Activated CD8-positive, alpha-beta T cell treated with anti-CD3 and anti-CD28 coated beads for 36 hours (primary cell): ENCODE data around the gene TOMM40. TPM values are rescaled to one million over a fixed set of nuclear protein-coding genes. Genes with fewer than 3 reads are reported as not detected.
"Not testable (repeated sequence)": the region's sequence is repeated elsewhere in the genome, so short reads cannot be mapped to it uniquely, and the experiment has no call there.

ENCODE experiments used
- ATAC-seq: fragments of 200-7000 bp; cut with Tn5 transposase; one replicate; pipeline ENCODE4 v1.10.0; 2021; ENCODE audit warnings: mild to moderate bottlenecking, moderate library complexity
- CTCF ChIA-PET: fragments of 350-600 bp; sonication (Branson Sonifier 250); formaldehyde crosslinking; loops from one replicate; lab custom pipeline; 2021; ENCODE audit warnings: antibody characterized with exemption; lab: Charles Lee
- POLR2A ChIA-PET: fragments of 350-600 bp; sonication (Branson Sonifier 250); formaldehyde crosslinking; loops from one replicate; lab custom pipeline; 2021; ENCODE audit warnings: antibody characterized with exemption; lab: Charles Lee
- DNase-seq: peaks from one replicate; pipeline ENCODE4 v3.0.0-alpha.2; 2020
- H3K27ac Mint-ChIP-seq: one replicate; pipeline ENCODE4 v1.8.0; 2021; ENCODE audit warnings: mild to moderate bottlenecking, mixed read lengths
- H3K27me3 Mint-ChIP-seq: one replicate; pipeline ENCODE4 v1.8.0; 2021; ENCODE audit warnings: mixed read lengths
- H3K36me3 Mint-ChIP-seq: one replicate; pipeline ENCODE4 v1.8.0; 2021; ENCODE audit warnings: low read depth, mixed read lengths
- H3K4me1 Mint-ChIP-seq: one replicate; pipeline ENCODE4 v1.8.0; 2021; ENCODE audit warnings: low read depth, mixed read lengths
- H3K4me3 Mint-ChIP-seq: one replicate; pipeline ENCODE4 v1.8.0; 2021; ENCODE audit warnings: mild to moderate bottlenecking, moderate library complexity, mixed read lengths
- H3K9me3 Mint-ChIP-seq: one replicate; pipeline ENCODE4 v1.8.0; 2021; ENCODE audit warnings: mixed read lengths
- intact Hi-C: fragments of 100-400 bp; cut with micrococcal nuclease; formaldehyde crosslinking; loops from one replicate; pipeline ENCODE4 v1.10.0; 2022
- total RNA-seq, 2 experiments: library from RNA; stranded (reverse); gene quantifications; one replicate each; pipeline ENCODE4 v1.2.3, GENCODE V29; 2021
- TF ChIP-seq, protein P1 (sequence below): fragments of 200-600 bp; IDR thresholded peaks from one replicate; pipeline ENCODE4 v1.8.0; 2022; ENCODE audit warnings: antibody characterized with exemption, mild to moderate bottlenecking

TOMM40 gene
- total RNA-seq, 2 experiments from 2014 or later, result 134 to 138 TPM

GRCh38 chr19:44883922-44884321 is 7.1 kb upstream of the TOMM40 start:
- Mint-ChIP-seq H3K27ac (no peak overlapping the region), H3K36me3 (no peaks in the 10 kb centered on the region), H3K4me1 (peaks cover under 1% of the 10 kb centered on the region), H3K4me3 (no peak overlapping the region), H3K27me3 (no peaks in the 10 kb centered on the region), H3K9me3 (no peaks in the 10 kb centered on the region)
- ATAC-seq (no peak), DNase-seq (no peak)
- intact Hi-C loops, result no loop called here
- POLR2A ChIA-PET, result no interaction called here
- TF ChIP-seq, protein P1, sequence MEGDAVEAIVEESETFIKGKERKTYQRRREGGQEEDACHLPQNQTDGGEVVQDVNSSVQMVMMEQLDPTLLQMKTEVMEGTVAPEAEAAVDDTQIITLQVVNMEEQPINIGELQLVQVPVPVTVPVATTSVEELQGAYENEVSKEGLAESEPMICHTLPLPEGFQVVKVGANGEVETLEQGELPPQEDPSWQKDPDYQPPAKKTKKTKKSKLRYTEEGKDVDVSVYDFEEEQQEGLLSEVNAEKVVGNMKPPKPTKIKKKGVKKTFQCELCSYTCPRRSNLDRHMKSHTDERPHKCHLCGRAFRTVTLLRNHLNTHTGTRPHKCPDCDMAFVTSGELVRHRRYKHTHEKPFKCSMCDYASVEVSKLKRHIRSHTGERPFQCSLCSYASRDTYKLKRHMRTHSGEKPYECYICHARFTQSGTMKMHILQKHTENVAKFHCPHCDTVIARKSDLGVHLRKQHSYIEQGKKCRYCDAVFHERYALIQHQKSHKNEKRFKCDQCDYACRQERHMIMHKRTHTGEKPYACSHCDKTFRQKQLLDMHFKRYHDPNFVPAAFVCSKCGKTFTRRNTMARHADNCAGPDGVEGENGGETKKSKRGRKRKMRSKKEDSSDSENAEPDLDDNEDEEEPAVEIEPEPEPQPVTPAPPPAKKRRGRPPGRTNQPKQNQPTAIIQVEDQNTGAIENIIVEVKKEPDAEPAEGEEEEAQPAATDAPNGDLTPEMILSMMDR, result no peak
- CTCF ChIA-PET, result interaction anchor here (0.9 kb wide), 2 partner anchors 20 to 160 kb away, joined by 3 to 4 read pairs; no protein-coding TSS in a partner anchor

DNA sequence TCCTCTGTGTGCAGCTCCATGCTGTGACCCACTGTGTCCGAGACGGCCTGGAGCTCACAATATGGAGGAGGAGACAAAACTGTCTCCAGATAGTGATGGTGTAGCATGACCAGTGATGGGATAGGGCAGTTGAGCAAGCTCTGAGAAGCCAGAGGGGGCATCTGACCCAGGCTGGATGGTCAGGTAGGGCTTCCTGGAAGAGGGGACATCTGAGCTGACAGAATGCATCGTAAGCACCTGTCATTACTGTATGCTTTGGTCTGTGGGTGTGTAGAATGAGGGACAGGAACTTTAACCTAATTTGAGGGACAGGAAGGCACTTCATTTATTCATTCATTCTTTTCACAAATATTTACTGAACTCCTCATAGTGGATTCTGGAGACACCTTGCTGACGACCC is 6.5 kb upstream of the TOMM40 start:
- Mint-ChIP-seq H3K4me3 (no peak overlapping the region), H3K27me3 (no peaks in the 10 kb centered on the region), H3K27ac (no peak overlapping the region), H3K9me3 (no peaks in the 10 kb centered on the region), H3K36me3 (no peaks in the 10 kb centered on the region), H3K4me1 (peaks cover 3% of the 10 kb centered on the region)
- ATAC-seq (no peak), DNase-seq (no peak)
- CTCF ChIA-PET, result interaction anchor here (0.9 kb wide), 2 partner anchors 19 to 160 kb away, joined by 3 to 4 read pairs; no protein-coding TSS in a partner anchor
- POLR2A ChIA-PET, result no interaction called here
- TF ChIP-seq, protein P1, result no peak
- intact Hi-C loops, result no loop called here

DNA sequence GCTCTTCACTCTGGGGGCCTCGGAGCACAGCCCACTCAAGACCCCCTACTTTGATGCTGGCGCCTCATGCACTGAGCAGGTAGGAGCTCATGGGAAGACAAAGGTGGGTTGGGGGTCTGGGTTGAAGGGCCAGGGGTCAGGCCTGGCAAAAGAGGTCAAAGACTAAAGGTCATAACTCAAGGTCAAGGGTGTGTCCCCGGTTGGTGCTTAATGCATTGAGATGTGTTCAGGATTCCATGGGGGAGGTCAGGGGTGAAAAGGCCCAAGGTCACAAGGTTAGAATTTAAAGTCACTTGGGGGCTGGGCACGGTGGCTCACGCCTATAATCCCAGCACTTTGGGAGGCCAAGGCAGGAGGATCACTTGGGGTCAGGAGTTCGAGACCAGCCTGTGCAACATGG is 4.9 kb upstream of the TOMM40 start:
- CTCF ChIA-PET, result no interaction called here
- H3K4me1 Mint-ChIP-seq, result peaks cover 6% of the 10 kb centered on the region
- no peak overlapping the region for H3K27ac Mint-ChIP-seq

DNA sequence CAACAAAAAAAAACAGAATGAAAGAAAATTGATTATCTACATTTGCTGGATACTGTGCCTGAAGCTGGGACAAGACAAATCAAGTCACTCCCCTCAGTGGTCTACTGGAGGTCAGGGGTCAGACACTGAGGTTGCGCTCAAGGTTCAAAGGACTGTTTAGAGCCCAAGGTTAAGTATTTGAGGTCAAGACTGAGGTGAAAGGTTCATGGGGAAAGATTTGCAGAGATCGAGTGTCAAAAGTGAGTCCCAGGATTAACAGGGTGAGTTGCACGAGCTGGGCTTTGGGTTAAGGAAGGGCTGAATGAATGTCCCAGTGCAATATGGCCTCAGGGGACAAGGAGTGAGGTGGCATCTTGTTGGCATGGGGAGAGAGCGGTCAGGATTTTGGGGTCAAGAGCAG is 3.4 kb upstream of the TOMM40 start:
- ChIA-PET CTCF (no interaction called here), POLR2A (interaction anchor here (1.0 kb wide), 1 partner anchor 114 kb away, joined by 3 read pairs; no protein-coding TSS in a partner anchor)
- Mint-ChIP-seq H3K27me3 (no peaks in the 10 kb centered on the region), H3K27ac (no peak overlapping the region), H3K36me3 (peaks cover 13% of the 10 kb centered on the region), H3K4me3 (no peak overlapping the region), H3K4me1 (peaks cover 17% of the 10 kb centered on the region), H3K9me3 (no peaks in the 10 kb centered on the region)
- TF ChIP-seq, protein P1, result no peak
- intact Hi-C loops, result no loop called here
- ATAC-seq (no peak), DNase-seq (no peak)

More for the DNA sequence above, 4.9 kb upstream of the TOMM40 start:
- POLR2A ChIA-PET, result interaction anchor here (1.1 kb wide), 1 partner anchor 25 kb away, joined by 6 read pairs; no protein-coding TSS in a partner anchor
- TF ChIP-seq, protein P1, result no peak
- intact Hi-C loops, result no loop called here
- Mint-ChIP-seq H3K9me3 (no peaks in the 10 kb centered on the region), H3K36me3 (peaks cover 2% of the 10 kb centered on the region), H3K4me3 (no peak overlapping the region), H3K27me3 (no peaks in the 10 kb centered on the region)
- ATAC-seq (no peak), DNase-seq (no peak)

DNA sequence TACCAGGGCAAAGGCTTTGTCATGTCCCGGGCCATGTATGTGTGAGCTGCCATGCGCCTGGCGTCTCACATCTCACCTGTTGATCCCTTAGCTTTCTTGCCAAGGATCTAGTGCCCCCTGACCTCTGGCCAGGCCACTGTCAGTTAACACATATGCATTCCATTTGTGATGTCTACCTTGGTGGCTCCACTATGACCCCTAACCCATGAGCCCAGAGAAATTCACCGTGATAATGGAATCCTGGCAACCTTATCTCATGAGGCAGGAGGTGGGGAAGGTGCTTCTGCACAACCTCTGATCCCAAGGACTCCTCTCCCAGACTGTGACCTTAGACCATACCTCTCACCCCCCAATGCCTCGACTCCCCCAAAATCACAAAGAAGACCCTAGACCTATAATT is 2.7 kb upstream of the TOMM40 start:
- intact Hi-C loops, H3K9me3 Mint-ChIP-seq, ATAC-seq, CTCF ChIA-PET, DNase-seq, H3K27ac Mint-ChIP-seq, H3K27me3 Mint-ChIP-seq, H3K4me3 Mint-ChIP-seq: not testable (repeated sequence)
- H3K4me1 Mint-ChIP-seq, result peaks cover 23% of the 10 kb centered on the region
- POLR2A ChIA-PET, result interaction anchor here (1.0 kb wide), 1 partner anchor 114 kb away, joined by 3 read pairs; no protein-coding TSS in a partner anchor
- peaks cover 20% of the 10 kb centered on the region for H3K36me3 Mint-ChIP-seq
